Measurements from ENCODE around the gene CIDEC.
"Not testable (repeated sequence)": the region's sequence is repeated elsewhere in the genome, so short reads cannot be mapped to it uniquely, and the experiment has no call there.

Gene CIDEC

GRCh38 chr3:9866639-9867038 is 13.4 kb downstream of the CIDEC start:
- H3K4me1 ChIP-seq (ENCODE audit: low read length): no peaks in the 10 kb centered on the region
- H4K20me1 ChIP-seq (ENCODE audit: insufficient read depth, low read length): no peaks in the 10 kb centered on the region
- H2AFZ ChIP-seq (ENCODE audit: low read depth, low read length): no peak overlapping the region
- TF ChIP-seq CTCF (IDR thresholded peaks at IDR 0.05; ENCODE audit: low read depth, low read length): no peak
- TF ChIP-seq EZH2phosphoT487 (IDR thresholded peaks at IDR 0.05; ENCODE audit: low read depth): no peak
- H3K36me3 ChIP-seq (replicated peaks; ENCODE audit: low read depth, low read length): no peaks in the 10 kb centered on the region
- no peak overlapping the region for H3K4me3 ChIP-seq (ENCODE audit: low read length)
- no peaks in the 10 kb centered on the region for H3K27me3 ChIP-seq (ENCODE audit: low read depth, low read length)
- no peak overlapping the region for H3K27ac ChIP-seq (ENCODE audit: low read length)
- H3K4me2 ChIP-seq (ENCODE audit: low read length): no peak overlapping the region
- no peak overlapping the region for H3K9ac ChIP-seq (ENCODE audit: low read length)
- H3K79me2 ChIP-seq (ENCODE audit: low read length): no peaks in the 10 kb centered on the region
- H3K9me3 ChIP-seq (ENCODE audit: insufficient read depth, low read length): no peaks in the 10 kb centered on the region

- H4K20me1 ChIP-seq (ENCODE audit: insufficient read depth, low read length); H3K36me3 ChIP-seq (replicated peaks; ENCODE audit: low read depth, low read length); H3K9me3 ChIP-seq (ENCODE audit: insufficient read depth, low read length); H3K27me3 ChIP-seq (ENCODE audit: low read depth, low read length); H3K4me3 ChIP-seq (ENCODE audit: low read length); H3K27ac ChIP-seq (ENCODE audit: low read length); H3K4me1 ChIP-seq (ENCODE audit: low read length); H3K9ac ChIP-seq (ENCODE audit: low read length); H3K4me2 ChIP-seq (ENCODE audit: low read length); H3K79me2 ChIP-seq (ENCODE audit: low read length); H2AFZ ChIP-seq (ENCODE audit: low read depth, low read length): not testable (repeated sequence)
Measured at GRCh38 chr3:9865125-9865637, 14.9 kb downstream of the CIDEC start.

- Histone ChIP-seq H2AFZ (ENCODE audit: low read depth, low read length) (no peak overlapping the region), H3K27me3 (ENCODE audit: low read depth, low read length) (no peaks in the 10 kb centered on the region), H3K9ac (ENCODE audit: low read length) (no peak overlapping the region), H3K36me3 (replicated peaks; ENCODE audit: low read depth, low read length) (no peaks in the 10 kb centered on the region), H3K9me3 (ENCODE audit: insufficient read depth, low read length) (no peaks in the 10 kb centered on the region), H3K4me2 (ENCODE audit: low read length) (no peak overlapping the region), H3K79me2 (ENCODE audit: low read length) (no peaks in the 10 kb centered on the region), H3K4me1 (ENCODE audit: low read length) (no peaks in the 10 kb centered on the region), H3K27ac (ENCODE audit: low read length) (no peak overlapping the region), H4K20me1 (ENCODE audit: insufficient read depth, low read length) (no peaks in the 10 kb centered on the region), H3K4me3 (ENCODE audit: low read length) (no peak overlapping the region)
- TF ChIP-seq CTCF (IDR thresholded peaks at IDR 0.05; ENCODE audit: low read depth, low read length) (no peak), EZH2phosphoT487 (IDR thresholded peaks at IDR 0.05; ENCODE audit: low read depth) (no peak)
Measured at GRCh38 chr3:9864200-9864927, 15.7 kb downstream of the CIDEC start.

DNA sequence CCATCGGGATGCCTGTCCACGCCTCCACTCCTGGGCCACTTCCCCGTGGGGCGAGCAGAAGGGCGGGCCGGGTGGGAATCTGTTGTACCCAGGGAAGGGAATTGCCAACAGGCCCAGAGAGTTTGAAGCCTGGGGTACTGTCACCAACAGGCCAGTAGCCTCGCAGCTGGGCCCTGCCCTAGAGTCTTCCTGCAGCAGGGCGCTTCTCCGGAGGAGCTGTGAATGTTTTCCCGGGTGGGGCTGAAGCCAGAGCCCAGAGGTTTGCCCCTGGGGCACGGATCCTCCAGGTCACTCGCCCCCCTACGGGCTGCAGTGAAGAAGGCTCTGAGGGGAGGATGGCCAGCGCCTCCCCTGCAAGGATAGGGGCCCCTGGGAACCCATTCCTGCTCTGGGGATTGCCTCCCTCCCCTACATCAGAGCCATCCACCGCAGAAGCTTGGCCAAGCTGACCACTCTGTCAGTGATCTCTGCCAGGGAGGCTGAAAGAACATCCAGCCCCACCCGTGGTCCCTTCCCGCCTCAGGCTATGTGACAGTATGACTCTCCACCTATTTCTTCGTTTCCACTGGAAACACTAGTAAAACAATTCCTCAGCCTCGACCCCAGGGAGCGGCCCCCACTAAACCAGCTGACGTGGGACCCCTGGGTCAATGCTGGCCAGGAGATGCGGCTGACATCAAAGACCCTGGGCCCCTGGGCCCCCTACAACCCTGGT is 16.8 kb downstream of the CIDEC start:
- Histone ChIP-seq H3K27me3 (ENCODE audit: low read depth, low read length) (no peaks in the 10 kb centered on the region), H3K27ac (ENCODE audit: low read length) (no peak overlapping the region), H3K4me3 (ENCODE audit: low read length) (no peak overlapping the region), H3K4me1 (ENCODE audit: low read length) (no peaks in the 10 kb centered on the region), H3K9me3 (ENCODE audit: insufficient read depth, low read length) (no peaks in the 10 kb centered on the region), H3K4me2 (ENCODE audit: low read length) (no peak overlapping the region), H3K9ac (ENCODE audit: low read length) (no peak overlapping the region), H4K20me1 (ENCODE audit: insufficient read depth, low read length) (no peaks in the 10 kb centered on the region), H3K36me3 (replicated peaks; ENCODE audit: low read depth, low read length) (no peaks in the 10 kb centered on the region), H2AFZ (ENCODE audit: low read depth, low read length) (no peak overlapping the region), H3K79me2 (ENCODE audit: low read length) (no peaks in the 10 kb centered on the region)
- TF ChIP-seq CTCF (IDR thresholded peaks at IDR 0.05; ENCODE audit: low read depth, low read length) (no peak), EZH2phosphoT487 (IDR thresholded peaks at IDR 0.05; ENCODE audit: low read depth) (no peak)

All from OCI-LY3 (cell line).